GM18520 (cell line): Measurements from ENCODE around the gene LIPH.
"Not testable (repeated sequence)": the region's sequence is repeated elsewhere in the genome, so short reads cannot be mapped to it uniquely, and the experiment has no call there.

Experiments
- ATAC-seq: cut with Tn5 transposase; IDR thresholded peaks from one replicate; pipeline ENCODE4 v1.9.1; 2021; ENCODE audit not compliant: unreplicated experiment

LIPH gene

DNA sequence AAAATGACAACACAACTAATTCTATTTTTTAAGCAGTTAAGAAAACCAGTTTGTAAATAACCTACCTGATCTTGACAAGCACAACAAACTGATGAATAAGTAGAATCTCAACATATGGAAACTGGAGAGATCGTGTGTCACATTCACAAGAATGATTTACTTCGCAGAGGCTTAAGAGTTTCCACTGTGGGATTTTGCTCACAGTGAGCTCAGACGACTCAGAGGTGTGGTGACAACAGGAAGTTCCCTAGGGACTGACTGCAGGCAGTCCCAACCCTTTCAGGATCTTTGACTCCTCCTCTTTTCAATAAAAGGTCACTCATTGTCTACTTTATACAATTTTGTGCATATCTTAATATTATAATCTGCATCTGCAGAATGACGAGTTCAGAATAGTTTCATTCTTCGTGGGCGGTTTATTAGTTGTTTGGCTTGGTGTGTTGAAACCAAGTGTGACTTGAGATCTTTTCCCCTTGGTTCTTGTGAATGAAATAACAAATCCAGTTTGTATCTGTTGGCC is at the start of gene LIPH:
TSS of gene LIPH (minus strand) at position 231 of the 520 bp plus-strand sequence. CDS start at position 114, 117 bp downstream.
- ATAC-seq = peak; percentile 75

DNA sequence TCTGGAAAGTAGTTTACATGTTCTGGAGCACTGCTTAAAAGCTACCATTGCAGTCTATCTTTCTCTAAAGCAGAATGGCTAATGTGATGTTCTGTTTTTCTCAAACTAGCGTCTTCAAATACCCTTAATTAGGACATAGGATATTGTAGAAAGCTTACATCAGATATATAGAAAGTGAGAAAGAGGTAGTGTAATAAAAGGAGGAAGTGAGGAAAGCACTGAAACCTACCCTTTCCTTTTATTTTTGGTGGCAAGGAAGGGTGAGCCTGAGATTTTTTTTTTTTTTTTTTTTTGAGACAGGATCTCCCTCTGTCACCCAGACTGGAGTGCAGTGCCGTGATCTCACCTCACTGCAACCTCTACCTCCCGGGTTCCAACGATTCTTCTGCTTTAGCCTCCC is 43.1 kb upstream of the LIPH start:
- ATAC-seq = no peak

DNA sequence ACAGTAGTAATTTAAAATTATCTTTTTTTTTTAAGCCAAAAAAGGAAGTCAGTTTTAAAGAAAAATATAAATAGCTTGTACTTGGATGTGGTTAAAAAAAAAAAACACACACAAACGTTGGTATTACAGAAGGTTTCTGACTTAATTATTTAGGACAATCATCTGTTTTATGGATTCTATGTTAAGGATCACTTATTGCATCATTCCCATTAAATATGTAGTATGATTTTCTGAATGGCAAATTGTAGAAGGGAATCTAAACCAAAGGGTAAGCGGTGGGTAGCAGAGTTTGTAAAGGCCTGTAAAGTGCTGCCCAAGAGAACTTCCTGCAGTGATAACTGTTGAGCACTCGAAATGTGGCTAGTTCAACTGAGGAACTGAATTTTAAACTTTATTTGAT is 41.7 kb upstream of the LIPH start:
- no peak for ATAC-seq

- ATAC-seq = no peak
These were observed 34.3 kb upstream of the LIPH start for GRCh38 chr3:185586686-185587039.

GRCh38 chr3:185585859-185586685 is 33.7 kb upstream of the LIPH start, which contains the start of gene SENP2:
Gene SENP2 (plus strand): TSS chr3:185586295. CDS start chr3:185586414, 119 bp downstream.
- peak; percentile 94 for ATAC-seq

- no peak for ATAC-seq
These were observed 33.1 kb upstream of the LIPH start for GRCh38 chr3:185585518-185585858.

DNA sequence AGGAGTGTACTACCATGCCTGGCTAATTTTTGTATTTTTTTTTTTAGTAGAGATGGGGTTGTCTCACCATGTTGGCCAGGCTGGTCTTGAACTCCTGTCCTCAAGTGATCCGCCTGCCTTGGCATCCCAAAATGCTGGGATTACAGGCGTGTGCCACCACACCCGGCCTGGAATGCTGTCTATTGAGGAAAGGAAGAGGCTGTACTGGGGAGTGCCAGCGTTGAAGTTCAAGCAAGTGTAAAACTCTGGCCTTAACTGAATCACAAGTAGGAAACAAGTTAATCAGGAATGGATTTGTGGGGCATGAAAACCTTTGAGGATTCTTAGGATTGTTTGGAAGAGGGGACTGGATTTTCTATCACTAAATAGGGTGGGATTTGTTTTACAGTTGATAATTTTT is 32.3 kb upstream of the LIPH start:
- no peak for ATAC-seq

DNA sequence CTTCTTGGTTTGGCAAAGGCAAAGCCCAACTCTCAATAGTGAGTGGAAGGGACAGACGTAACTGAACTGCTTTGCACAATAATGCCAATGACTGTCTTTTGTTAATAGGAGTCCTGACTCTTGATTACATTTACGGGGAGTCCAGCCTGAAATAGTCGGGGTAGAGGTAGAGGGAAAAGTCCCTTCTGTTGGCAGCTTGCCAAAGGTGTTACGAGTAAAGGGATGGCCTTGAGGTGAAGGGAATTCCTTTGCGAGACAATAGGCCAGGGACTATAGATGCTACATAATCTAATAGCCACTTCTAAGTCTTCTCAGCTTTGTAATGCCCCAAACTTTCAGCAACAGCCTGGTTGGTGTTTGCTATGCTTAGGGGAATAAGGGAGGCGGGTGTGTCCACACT is 31.5 kb upstream of the LIPH start:
- no peak for ATAC-seq

- no peak for ATAC-seq
These were observed 30.5 kb upstream of the LIPH start for GRCh38 chr3:185582871-185583270.

GRCh38 chr3:185582236-185582635 is 29.8 kb upstream of the LIPH start:
- ATAC-seq = no peak

- not testable (repeated sequence) for ATAC-seq
These were observed 22.9 kb upstream of the LIPH start for GRCh38 chr3:185575108-185575869.

DNA sequence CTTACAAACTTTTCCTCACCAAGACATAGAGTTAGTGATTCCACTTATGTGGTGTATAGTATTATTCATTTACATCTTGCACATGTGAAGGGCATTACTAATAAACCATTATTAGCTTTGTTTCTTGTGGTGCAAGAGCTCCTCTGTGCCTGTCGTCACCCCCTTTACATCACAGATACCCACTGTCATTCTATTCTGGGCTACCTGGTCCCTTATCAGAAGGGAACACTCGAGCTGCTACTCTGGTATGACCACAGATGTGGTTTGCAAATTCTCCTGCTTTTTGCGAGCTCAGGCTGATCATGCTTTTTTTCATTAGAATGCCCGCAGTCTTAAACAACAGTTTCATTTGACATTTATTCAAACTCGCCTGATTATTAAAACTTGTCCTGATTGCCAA is 19.8 kb upstream of the LIPH start:
- no peak for ATAC-seq

GRCh38 chr3:185561958-185562357 is 9.6 kb upstream of the LIPH start:
- no peak for ATAC-seq

DNA sequence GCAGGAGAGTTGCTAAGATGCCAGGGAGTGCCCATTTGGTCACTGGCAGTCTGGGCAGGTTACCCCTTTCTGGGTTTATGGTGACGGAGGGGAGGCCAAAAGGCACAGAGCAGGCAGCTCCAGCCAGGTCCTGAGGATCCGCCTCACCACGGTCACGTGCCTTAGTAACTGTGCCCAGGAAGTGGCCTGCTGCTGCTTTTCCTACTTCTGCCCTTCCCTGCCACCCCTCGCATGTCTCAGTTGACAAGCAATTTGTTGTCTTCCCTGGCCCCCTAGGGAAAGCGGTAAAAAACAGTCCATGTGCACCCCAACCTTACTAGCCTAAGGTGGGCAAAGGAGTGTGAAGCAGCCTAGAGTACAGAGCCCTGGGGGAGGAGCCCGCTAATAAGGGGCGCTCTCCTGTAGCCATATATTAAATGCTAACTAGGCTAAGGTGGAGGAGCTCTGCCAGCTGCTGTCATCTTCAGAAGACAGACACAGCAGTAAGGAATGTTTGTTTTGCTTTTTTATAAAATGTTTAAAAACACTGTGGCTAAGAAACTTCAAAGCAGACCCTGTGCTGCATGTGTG is 9.1 kb upstream of the LIPH start:
- no peak for ATAC-seq

DNA sequence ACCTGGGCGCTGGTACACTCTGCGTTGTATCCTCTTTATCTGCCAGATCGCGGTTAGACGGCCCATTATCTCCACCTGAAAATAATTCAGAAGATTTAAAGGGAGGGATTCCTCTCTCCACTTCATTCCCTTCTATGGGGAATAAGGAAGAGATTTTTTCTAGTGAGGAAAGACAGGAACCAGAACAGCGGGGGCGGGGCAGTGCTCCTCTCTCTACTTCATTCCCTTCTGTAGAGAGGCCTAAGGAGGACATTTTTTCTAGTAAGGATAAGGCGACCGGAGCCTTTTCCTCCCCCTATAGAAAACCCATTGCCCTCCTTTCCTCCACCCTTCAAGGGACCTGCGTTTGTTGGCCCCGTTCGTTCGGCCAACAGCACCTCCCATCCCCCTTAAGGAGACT is 8.3 kb upstream of the LIPH start:
- no peak for ATAC-seq

DNA sequence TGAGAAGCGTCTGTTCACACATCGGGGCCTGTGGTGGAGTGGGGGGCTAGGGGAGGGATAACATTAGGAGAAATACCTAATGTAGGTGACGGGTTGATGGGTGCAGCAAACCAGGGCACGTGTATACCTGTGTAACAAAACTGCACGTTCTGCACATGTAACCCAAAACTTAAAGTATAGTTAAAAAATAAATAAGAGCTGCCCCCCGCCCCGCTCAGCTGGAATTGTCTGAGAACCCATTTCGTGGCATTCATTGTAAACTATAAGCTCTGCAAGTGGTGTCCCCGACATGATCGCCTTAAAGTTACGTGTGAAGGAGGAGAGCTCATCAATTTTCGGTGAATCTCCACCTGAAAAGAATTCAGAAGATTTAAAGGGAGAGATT is 7.3 kb upstream of the LIPH start:
- ATAC-seq = no peak

DNA sequence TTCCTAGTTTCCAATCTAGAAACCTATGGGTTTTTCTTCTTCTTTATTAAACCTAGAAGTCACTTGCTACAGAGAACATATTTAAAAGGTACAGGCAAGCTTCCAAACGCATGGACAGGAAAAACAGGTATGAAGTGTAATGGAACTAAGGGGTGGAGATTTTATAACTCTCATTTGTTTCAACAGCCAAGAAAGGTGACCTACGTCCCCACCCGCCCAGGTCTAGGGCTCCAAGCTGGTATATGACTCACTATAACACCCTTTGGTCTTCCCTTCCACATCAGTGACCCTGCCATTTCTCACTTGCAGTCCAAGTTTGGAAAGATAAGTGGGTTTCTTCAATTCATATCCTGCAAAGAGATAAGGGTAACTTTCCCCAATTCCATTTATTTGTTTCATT is 6.0 kb upstream of the LIPH start:
- no peak for ATAC-seq

DNA sequence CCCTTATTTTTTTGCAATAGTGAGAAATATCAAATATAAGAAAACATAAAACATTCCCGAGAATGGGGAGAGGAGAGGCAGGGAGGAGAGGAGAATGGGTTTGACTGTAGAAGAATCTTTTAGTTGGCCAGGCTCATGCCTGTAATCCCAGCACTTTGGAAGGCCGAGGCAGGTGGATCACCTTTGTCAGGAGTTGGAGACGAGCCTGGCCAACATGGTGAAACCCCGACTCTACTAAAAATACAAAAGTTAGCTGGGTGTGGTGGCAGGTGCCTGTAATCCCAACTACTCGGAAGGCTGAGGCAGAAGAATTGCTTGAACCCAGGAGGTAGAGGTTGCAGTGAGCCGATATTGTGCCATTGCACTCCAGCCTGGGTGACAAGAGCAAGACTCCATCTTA is 4.3 kb upstream of the LIPH start:
- ATAC-seq = not testable (repeated sequence)

GRCh38 chr3:185555860-185556347 is 3.5 kb upstream of the LIPH start:
- no peak for ATAC-seq

- ATAC-seq = no peak
These were observed 2.7 kb upstream of the LIPH start for GRCh38 chr3:185555101-185555501.

GRCh38 chr3:185549651-185550111 is 2.7 kb downstream of the LIPH start:
- ATAC-seq = no peak

- no peak for ATAC-seq
These were observed 3.3 kb downstream of the LIPH start for GRCh38 chr3:185549122-185549521.
